ENCODE data around the gene AUTS2.

AUTS2 gene

GRCh38 chr7:70734411-70734810, 1136.1 kb downstream of the AUTS2 start:
- DNase-seq (ENCODE audit: low read depth in 3 of 3): no peak

GRCh38 chr7:70735313-70735712, 1137.0 kb downstream of the AUTS2 start:
- no peak for DNase-seq (ENCODE audit: low read depth in 3 of 3)

- DNase-seq (ENCODE audit: low read depth in 3 of 3): no peak
Measured at GRCh38 chr7:70736715-70737460, 1138.6 kb downstream of the AUTS2 start.

- DNase-seq (ENCODE audit: low read depth in 3 of 3): no peak
Measured at GRCh38 chr7:70738151-70738885, 1140.0 kb downstream of the AUTS2 start.

GRCh38 chr7:70739646-70740210, 1141.5 kb downstream of the AUTS2 start:
- DNase-seq (ENCODE audit: low read depth in 3 of 3): no peak

GRCh38 chr7:70741666-70742065, 1143.4 kb downstream of the AUTS2 start:
- no peak for DNase-seq (ENCODE audit: low read depth in 3 of 3)

- no peak for DNase-seq (ENCODE audit: low read depth in 3 of 3)
Measured at GRCh38 chr7:70743531-70744325, 1145.5 kb downstream of the AUTS2 start.

GRCh38 chr7:70744492-70744891, 1146.2 kb downstream of the AUTS2 start:
- DNase-seq (ENCODE audit: low read depth in 3 of 3): no peak

GRCh38 chr7:70749831-70750230, 1151.6 kb downstream of the AUTS2 start:
- no peak for DNase-seq (ENCODE audit: low read depth in 3 of 3)

- no peak for DNase-seq (ENCODE audit: low read depth in 3 of 3)
Measured at GRCh38 chr7:70751895-70752294, 1153.6 kb downstream of the AUTS2 start.

GRCh38 chr7:70752794-70753241, 1154.5 kb downstream of the AUTS2 start:
- no peak for DNase-seq (ENCODE audit: low read depth in 3 of 3)

GRCh38 chr7:70756789-70757188, 1158.5 kb downstream of the AUTS2 start:
- no peak for DNase-seq (ENCODE audit: low read depth in 3 of 3)

GRCh38 chr7:70758646-70759045, 1160.4 kb downstream of the AUTS2 start:
- DNase-seq (ENCODE audit: low read depth in 3 of 3): no peak

GRCh38 chr7:70759674-70760073, 1161.4 kb downstream of the AUTS2 start:
- no peak for DNase-seq (ENCODE audit: low read depth in 3 of 3)

GRCh38 chr7:70761711-70762328, 1163.5 kb downstream of the AUTS2 start:
- DNase-seq (ENCODE audit: low read depth in 3 of 3): no peak

GRCh38 chr7:70762696-70763095, 1164.4 kb downstream of the AUTS2 start:
- DNase-seq (ENCODE audit: low read depth in 3 of 3): no peak

- no peak for DNase-seq (ENCODE audit: low read depth in 3 of 3)
Measured at GRCh38 chr7:70763961-70764691, 1165.9 kb downstream of the AUTS2 start.

- no peak for DNase-seq (ENCODE audit: low read depth in 3 of 3)
Measured at GRCh38 chr7:70764701-70765208, 1166.5 kb downstream of the AUTS2 start.

- DNase-seq (ENCODE audit: low read depth in 3 of 3): no peak
Measured at GRCh38 chr7:70765651-70766050, 1167.4 kb downstream of the AUTS2 start.

GRCh38 chr7:70766109-70766508, 1167.8 kb downstream of the AUTS2 start:
- DNase-seq (ENCODE audit: low read depth in 3 of 3): no peak

GRCh38 chr7:70766694-70767093, 1168.4 kb downstream of the AUTS2 start:
- DNase-seq (ENCODE audit: low read depth in 3 of 3): no peak
